Measurements from ENCODE around the gene IDUA. TPM values are rescaled to one million over a fixed set of nuclear protein-coding genes. Genes with fewer than 3 reads are reported as not detected.
A peak's percentile ranks its signal among the peaks of the same experiment; 100 is the strongest.
"Not testable (repeated sequence)": the region's sequence is repeated elsewhere in the genome, so short reads cannot be mapped to it uniquely, and the experiment has no call there.

The IDUA gene
- polyA plus RNA-seq, 1 donor (not counting 4 experiments of a cell fraction or from before 2014, with no cell fraction given), result 1.2 TPM

DNA sequence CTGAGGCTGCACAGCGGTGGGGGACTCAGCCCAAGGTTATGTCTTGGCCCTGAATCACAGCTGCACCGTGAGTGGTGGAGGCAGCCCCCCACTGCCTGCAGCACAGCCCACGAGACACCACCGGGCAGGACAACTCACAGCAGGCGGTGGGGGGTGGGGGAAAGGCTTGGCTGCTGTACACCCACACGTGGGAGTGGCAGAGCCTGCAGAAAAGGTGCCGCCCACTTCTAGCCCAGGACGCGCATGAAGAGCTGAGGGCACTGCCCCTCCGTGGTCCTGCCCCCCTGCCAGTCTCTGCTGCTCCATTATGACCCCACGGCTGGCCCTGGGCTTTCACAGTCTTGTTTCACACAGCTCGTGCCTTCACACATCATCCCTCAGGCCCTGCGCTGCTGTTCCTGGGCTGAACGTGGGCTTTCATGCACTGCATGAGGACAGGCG, 65.4 kb downstream of the IDUA start:
- Histone ChIP-seq H3K36me3 (ENCODE audit: control insufficient read depth in 2 of 2, extremely low read depth in 1 of 2, insufficient read depth in 2 of 2, low read length in 2 of 2) (no peaks in the 10 kb centered on the region), H3K9me1 (ENCODE audit: control insufficient read depth, extremely low read depth, insufficient read depth, low read length) (no peaks in the 10 kb centered on the region), H3K27me3 (ENCODE audit: control insufficient read depth, extremely low read depth, insufficient read depth, low read length) (peaks cover 75% of the 10 kb centered on the region), H3K79me2 (ENCODE audit: control insufficient read depth, insufficient read depth, low read length) (no peaks in the 10 kb centered on the region), H3K9ac (ENCODE audit: control insufficient read depth, extremely low read depth, insufficient read depth, low read length) (no peak overlapping the region), H2AFZ (ENCODE audit: control insufficient read depth, low read length) (no peak overlapping the region), H3K4me3 (ENCODE audit: control insufficient read depth in 2 of 3, extremely low read depth in 1 of 3, insufficient read depth in 2 of 3, low read depth in 1 of 3, low read length in 3 of 3) (no peak overlapping the region), H3K4me2 (ENCODE audit: control insufficient read depth, extremely low read depth, insufficient read depth, low read depth, low read length) (no peak overlapping the region), H4K20me1 (ENCODE audit: control insufficient read depth, extremely low read depth, insufficient read depth, low read length) (no peaks in the 10 kb centered on the region), H3K4me1 (ENCODE audit: control insufficient read depth, extremely low read depth, insufficient read depth, low read length) (peaks cover 17% of the 10 kb centered on the region), H3K27ac (ENCODE audit: control insufficient read depth, insufficient read depth, low read length) (no peak overlapping the region), H3K9me3 (ENCODE audit: control insufficient read depth, low read depth, low read length) (peaks cover 3% of the 10 kb centered on the region)
- no peak for TF ChIP-seq CTCF (optimal IDR thresholded peaks at IDR 0.05 in 1 of 3, IDR thresholded peaks at IDR 0.05 in 1 of 3, conservative IDR thresholded peaks at IDR 0.05 in 1 of 3; ENCODE audit: extremely low read depth in 1 of 3, insufficient read depth in 2 of 3, low read length in 3 of 3)
- TF ChIP-seq EZH2 (IDR thresholded peaks at IDR 0.05; ENCODE audit: low read length), result no peak
- no peak for FAIRE-seq
- DNase-seq (ENCODE audit: low read depth, low spot score), result no peak
- dilution Hi-C loops (cut with MboI; ENCODE audit: extremely low pct_ligation_motif_present, low sequenced_read_pairs), result no loop called here

- Histone ChIP-seq H3K4me3 (ENCODE audit: control insufficient read depth in 2 of 3, extremely low read depth in 1 of 3, insufficient read depth in 2 of 3, low read depth in 1 of 3, low read length in 3 of 3) (no peak overlapping the region), H2AFZ (ENCODE audit: control insufficient read depth, low read length) (no peak overlapping the region), H3K79me2 (ENCODE audit: control insufficient read depth, insufficient read depth, low read length) (no peaks in the 10 kb centered on the region), H3K4me1 (ENCODE audit: control insufficient read depth, extremely low read depth, insufficient read depth, low read length) (peaks cover 17% of the 10 kb centered on the region), H3K9me1 (ENCODE audit: control insufficient read depth, extremely low read depth, insufficient read depth, low read length) (no peaks in the 10 kb centered on the region), H3K27me3 (ENCODE audit: control insufficient read depth, extremely low read depth, insufficient read depth, low read length) (peaks cover 84% of the 10 kb centered on the region), H3K4me2 (ENCODE audit: control insufficient read depth, extremely low read depth, insufficient read depth, low read depth, low read length) (peak overlapping the region; percentile 36), H4K20me1 (ENCODE audit: control insufficient read depth, extremely low read depth, insufficient read depth, low read length) (no peaks in the 10 kb centered on the region), H3K36me3 (ENCODE audit: control insufficient read depth in 2 of 2, extremely low read depth in 1 of 2, insufficient read depth in 2 of 2, low read length in 2 of 2) (no peaks in the 10 kb centered on the region), H3K9ac (ENCODE audit: control insufficient read depth, extremely low read depth, insufficient read depth, low read length) (no peak overlapping the region), H3K9me3 (ENCODE audit: control insufficient read depth, low read depth, low read length) (peaks cover 3% of the 10 kb centered on the region), H3K27ac (ENCODE audit: control insufficient read depth, insufficient read depth, low read length) (no peak overlapping the region)
- DNase-seq (ENCODE audit: low read depth, low spot score), result no peak
- FAIRE-seq, result peak; percentile 36
- dilution Hi-C loops (cut with MboI; ENCODE audit: extremely low pct_ligation_motif_present, low sequenced_read_pairs), result no loop called here
- TF ChIP-seq EZH2 (IDR thresholded peaks at IDR 0.05; ENCODE audit: low read length), result peak; percentile 38
- TF ChIP-seq CTCF (optimal IDR thresholded peaks at IDR 0.05 in 1 of 3, IDR thresholded peaks at IDR 0.05 in 1 of 3, conservative IDR thresholded peaks at IDR 0.05 in 1 of 3; ENCODE audit: extremely low read depth in 1 of 3, insufficient read depth in 2 of 3, low read length in 3 of 3), result no peak
Observed at GRCh38 chr4:1053080-1053661, 66.3 kb downstream of the IDUA start.

DNA sequence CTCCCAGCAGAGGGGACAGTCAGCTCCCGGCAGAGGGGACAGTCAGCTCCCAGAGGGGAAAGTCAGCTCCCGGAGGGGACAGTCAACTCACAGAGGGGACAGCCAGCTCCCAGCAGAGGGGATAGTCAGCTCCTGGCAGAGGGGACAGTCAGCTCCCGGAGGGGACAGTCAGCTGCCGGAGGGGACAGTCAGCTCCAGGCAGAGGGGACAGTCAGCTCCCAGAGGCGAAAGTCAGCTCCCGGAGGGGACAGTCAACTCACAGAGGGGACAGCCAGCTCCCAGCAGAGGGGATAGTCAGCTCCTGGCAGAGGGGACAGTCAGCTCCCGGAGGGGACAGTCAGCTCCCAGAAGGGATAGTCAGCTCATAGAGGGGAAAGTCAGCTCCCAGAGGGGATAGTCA, 67.0 kb downstream of the IDUA start:
- not testable (repeated sequence) for FAIRE-seq; DNase-seq (ENCODE audit: low read depth, low spot score)

More for the DNA sequence above, 67.0 kb downstream of the IDUA start:
- H3K27me3 ChIP-seq (ENCODE audit: control insufficient read depth, extremely low read depth, insufficient read depth, low read length), result peaks cover 91% of the 10 kb centered on the region
- H3K9me3 ChIP-seq (ENCODE audit: control insufficient read depth, low read depth, low read length); H3K27ac ChIP-seq (ENCODE audit: control insufficient read depth, insufficient read depth, low read length); H3K79me2 ChIP-seq (ENCODE audit: control insufficient read depth, insufficient read depth, low read length); H3K36me3 ChIP-seq (ENCODE audit: control insufficient read depth in 2 of 2, extremely low read depth in 1 of 2, insufficient read depth in 2 of 2, low read length in 2 of 2); dilution Hi-C loops (cut with MboI; ENCODE audit: extremely low pct_ligation_motif_present, low sequenced_read_pairs); H3K9me1 ChIP-seq (ENCODE audit: control insufficient read depth, extremely low read depth, insufficient read depth, low read length); H3K4me3 ChIP-seq (ENCODE audit: control insufficient read depth in 2 of 3, extremely low read depth in 1 of 3, insufficient read depth in 2 of 3, low read depth in 1 of 3, low read length in 3 of 3); H3K4me2 ChIP-seq (ENCODE audit: control insufficient read depth, extremely low read depth, insufficient read depth, low read depth, low read length); H3K9ac ChIP-seq (ENCODE audit: control insufficient read depth, extremely low read depth, insufficient read depth, low read length); H4K20me1 ChIP-seq (ENCODE audit: control insufficient read depth, extremely low read depth, insufficient read depth, low read length); H2AFZ ChIP-seq (ENCODE audit: control insufficient read depth, low read length): not testable (repeated sequence)
- H3K4me1 ChIP-seq (ENCODE audit: control insufficient read depth, extremely low read depth, insufficient read depth, low read length), result peaks cover 17% of the 10 kb centered on the region
